HepG2 (cell line): ENCODE measurements around the gene ATP9B. TPM values are rescaled to one million over a fixed set of nuclear protein-coding genes. Genes with fewer than 3 reads are reported as not detected.

ENCODE experiments used
- ADNP ChIP-seq: sonication (generic); formaldehyde crosslinking; IDR thresholded peaks from 2 replicates; pipeline ENCODE4 v1.4.0; 2020; ENCODE audit warnings: missing genetic modification reagents
- AFF4 ChIP-seq: sonication (generic); formaldehyde crosslinking; IDR thresholded peaks from 2 replicates; pipeline ENCODE4 v1.4.0; 2020; ENCODE audit warnings: missing genetic modification reagents
- ARNT ChIP-seq: fragments of 450-650 bp; IDR thresholded peaks from 2 replicates; pipeline ENCODE4 v1.6.1; 2017
- ERF ChIP-seq: IDR thresholded peaks from 2 replicates; pipeline ENCODE4 v1.6.1; 2018; ENCODE audit warnings: missing biosample characterization, missing genetic modification reagents
- HOXA7 ChIP-seq: sonication (generic); formaldehyde crosslinking; IDR thresholded peaks from 2 replicates; pipeline ENCODE4 v1.8.1; 2022; ENCODE audit warnings: mild to moderate bottlenecking, missing genetic modification reagents, moderate library complexity
- KMT2A ChIP-seq: sonication (generic); formaldehyde crosslinking; IDR thresholded peaks from 2 replicates; pipeline ENCODE4 v1.4.0; 2020; ENCODE audit warnings: missing genetic modification reagents
- RCOR2 ChIP-seq: IDR thresholded peaks from 2 replicates; pipeline ENCODE4 v1.6.1; 2016; ENCODE audit warnings: missing biosample characterization, missing genetic modification reagents
- SUZ12 ChIP-seq: fragments of 150-350 bp; IDR thresholded peaks from 2 replicates; pipeline ENCODE4 v1.6.1; 2014; ENCODE audit warnings: low read depth, low read length
- U2AF1 ChIP-seq: fragments of 200-400 bp; formaldehyde crosslinking; optimal IDR thresholded peaks from 2 replicates; pipeline ENCODE3; 2017; ENCODE audit warnings: mild to moderate bottlenecking, low read depth, low read length
- ZBTB39 ChIP-seq: sonication (generic); formaldehyde crosslinking; IDR thresholded peaks from 2 replicates; pipeline ENCODE4 v1.5.0; 2020; ENCODE audit warnings: missing genetic modification reagents
- ZBTB7A ChIP-seq: sonication (generic); formaldehyde crosslinking; IDR thresholded peaks from 2 replicates; pipeline ENCODE4 v1.8.0; 2022; ENCODE audit warnings: mild to moderate bottlenecking, missing genetic modification reagents
- ZFP82 ChIP-seq: sonication (generic); formaldehyde crosslinking; IDR thresholded peaks from 2 replicates; pipeline ENCODE4 v1.5.1; 2020; ENCODE audit warnings: mild to moderate bottlenecking, missing genetic modification reagents, borderline replicate concordance
- ZNF143 ChIP-seq: sonication (generic); formaldehyde crosslinking; IDR thresholded peaks from 2 replicates; pipeline ENCODE4 v1.4.0; 2020; ENCODE audit warnings: missing genetic modification reagents
- ZNF264 ChIP-seq: sonication (generic); formaldehyde crosslinking; IDR thresholded peaks from 2 replicates; pipeline ENCODE4 v1.4.0; 2020; ENCODE audit warnings: missing genetic modification reagents
- ZNF776 ChIP-seq: sonication (generic); formaldehyde crosslinking; IDR thresholded peaks from 2 replicates; pipeline ENCODE4 v1.4.0; 2020; ENCODE audit warnings: mild to moderate bottlenecking, missing genetic modification reagents
- polyA plus RNA-seq, 8 experiments: library from polyadenylated mRNA; depleted of rRNA in 3 of 8; stranded (reverse) in 7 of 8; unstranded in 1 of 8; fragments of >200 nt; fragmentation: Illumina TruSeq in 4 of 8; extraction: Trizol in 4 of 8; gene quantifications; 2 replicates each; pipeline versions ENCODE4 v1.2.1 to v1.2.3, GENCODE V29; 2011 to 2016; ENCODE audit warnings: low read depth in 4 of 8, missing spikeins in 1 of 8, mixed read lengths in 1 of 8; ENCODE audit not compliant: insufficient read depth in 1 of 8
- total RNA-seq, 5 experiments: library from RNA; depleted of rRNA; stranded (reverse); fragments of >200 nt; fragmentation: Illumina TruSeq; extraction: Trizol; gene quantifications; 2 replicates each; pipeline ENCODE4 v1.2.3, GENCODE V29; 2016; ENCODE audit warnings: low read depth in 1 of 5
- TF ChIP-seq, protein P1 (sequence below): sonication (generic); formaldehyde crosslinking; IDR thresholded peaks from 2 replicates; pipeline ENCODE4 v1.8.0; 2022; ENCODE audit warnings: mild to moderate bottlenecking, missing genetic modification reagents, borderline replicate concordance
- TF ChIP-seq, protein P2 (sequence below): sonication (generic); formaldehyde crosslinking; IDR thresholded peaks from 2 replicates; pipeline ENCODE4 v1.8.1; 2023; ENCODE audit warnings: mild to moderate bottlenecking, missing genetic modification reagents
- TF ChIP-seq, protein P3 (sequence below): sonication (generic); formaldehyde crosslinking; IDR thresholded peaks from 2 replicates; pipeline ENCODE4 v1.4.0; 2020; ENCODE audit warnings: missing genetic modification reagents
- TF ChIP-seq, protein P4 (sequence below): sonication (generic); formaldehyde crosslinking; IDR thresholded peaks from 2 replicates; pipeline ENCODE4 v1.4.0; 2020; ENCODE audit warnings: mild to moderate bottlenecking, missing genetic modification reagents

ATP9B gene
- total and polyA plus RNA-seq, 2 of the 13 experiments (the other 11 are each of a cell fraction or from before 2014, with no cell fraction given) = 10.8 to 11.3 TPM

- TF ChIP-seq HOXA7 (CRISPR knock-in tag) (no peak), SUZ12 (no peak), ERF (no peak), RCOR2 (CRISPR knock-in tag) (no peak), ZNF776 (CRISPR knock-in tag) (peak; percentile 82; the same call in 1 of the 2 replicates), ZNF143 (CRISPR knock-in tag) (no peak), KMT2A (peak; percentile 65), ZFP82 (CRISPR knock-in tag) (no peak), ZBTB39 (peak; percentile 12; the same call in 1 of the 2 replicates), ARNT (no peak), AFF4 (no peak), ADNP (CRISPR knock-in tag) (no peak; the same call in 1 of the 2 replicates), ZBTB7A (CRISPR knock-in tag) (no peak), ZNF264 (no peak), U2AF1 (peak; percentile 60)
- TF ChIP-seq, protein P1, sequence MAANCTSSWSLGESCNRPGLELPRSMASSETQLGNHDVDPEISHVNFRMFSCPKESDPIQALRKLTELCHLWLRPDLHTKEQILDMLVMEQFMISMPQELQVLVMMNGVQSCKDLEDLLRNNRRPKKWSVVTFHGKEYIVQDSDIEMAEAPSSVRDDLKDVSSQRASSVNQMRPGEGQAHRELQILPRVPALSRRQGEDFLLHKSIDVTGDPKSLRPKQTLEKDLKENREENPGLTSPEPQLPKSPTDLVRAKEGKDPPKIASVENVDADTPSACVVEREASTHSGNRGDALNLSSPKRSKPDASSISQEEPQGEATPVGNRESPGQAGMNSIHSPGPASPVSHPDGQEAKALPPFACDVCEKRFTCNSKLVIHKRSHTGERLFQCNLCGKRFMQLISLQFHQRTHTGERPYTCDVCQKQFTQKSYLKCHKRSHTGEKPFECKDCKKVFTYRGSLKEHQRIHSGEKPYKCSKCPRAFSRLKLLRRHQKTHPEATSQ = no peak
- TF ChIP-seq, protein P2, sequence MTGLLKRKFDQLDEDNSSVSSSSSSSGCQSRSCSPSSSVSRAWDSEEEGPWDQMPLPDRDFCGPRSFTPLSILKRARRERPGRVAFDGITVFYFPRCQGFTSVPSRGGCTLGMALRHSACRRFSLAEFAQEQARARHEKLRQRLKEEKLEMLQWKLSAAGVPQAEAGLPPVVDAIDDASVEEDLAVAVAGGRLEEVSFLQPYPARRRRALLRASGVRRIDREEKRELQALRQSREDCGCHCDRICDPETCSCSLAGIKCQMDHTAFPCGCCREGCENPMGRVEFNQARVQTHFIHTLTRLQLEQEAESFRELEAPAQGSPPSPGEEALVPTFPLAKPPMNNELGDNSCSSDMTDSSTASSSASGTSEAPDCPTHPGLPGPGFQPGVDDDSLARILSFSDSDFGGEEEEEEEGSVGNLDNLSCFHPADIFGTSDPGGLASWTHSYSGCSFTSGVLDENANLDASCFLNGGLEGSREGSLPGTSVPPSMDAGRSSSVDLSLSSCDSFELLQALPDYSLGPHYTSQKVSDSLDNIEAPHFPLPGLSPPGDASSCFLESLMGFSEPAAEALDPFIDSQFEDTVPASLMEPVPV (CRISPR knock-in tag) = no peak
- TF ChIP-seq, protein P3, sequence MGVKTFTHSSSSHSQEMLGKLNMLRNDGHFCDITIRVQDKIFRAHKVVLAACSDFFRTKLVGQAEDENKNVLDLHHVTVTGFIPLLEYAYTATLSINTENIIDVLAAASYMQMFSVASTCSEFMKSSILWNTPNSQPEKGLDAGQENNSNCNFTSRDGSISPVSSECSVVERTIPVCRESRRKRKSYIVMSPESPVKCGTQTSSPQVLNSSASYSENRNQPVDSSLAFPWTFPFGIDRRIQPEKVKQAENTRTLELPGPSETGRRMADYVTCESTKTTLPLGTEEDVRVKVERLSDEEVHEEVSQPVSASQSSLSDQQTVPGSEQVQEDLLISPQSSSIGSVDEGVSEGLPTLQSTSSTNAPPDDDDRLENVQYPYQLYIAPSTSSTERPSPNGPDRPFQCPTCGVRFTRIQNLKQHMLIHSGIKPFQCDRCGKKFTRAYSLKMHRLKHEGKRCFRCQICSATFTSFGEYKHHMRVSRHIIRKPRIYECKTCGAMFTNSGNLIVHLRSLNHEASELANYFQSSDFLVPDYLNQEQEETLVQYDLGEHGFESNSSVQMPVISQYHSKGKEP (CRISPR knock-in tag) = no peak
- TF ChIP-seq, protein P4, sequence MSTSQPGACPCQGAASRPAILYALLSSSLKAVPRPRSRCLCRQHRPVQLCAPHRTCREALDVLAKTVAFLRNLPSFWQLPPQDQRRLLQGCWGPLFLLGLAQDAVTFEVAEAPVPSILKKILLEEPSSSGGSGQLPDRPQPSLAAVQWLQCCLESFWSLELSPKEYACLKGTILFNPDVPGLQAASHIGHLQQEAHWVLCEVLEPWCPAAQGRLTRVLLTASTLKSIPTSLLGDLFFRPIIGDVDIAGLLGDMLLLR = no peak; the same call in 1 of the 2 replicates
Observed at GRCh38 chr18:79068937-79069716, at the start of gene ATP9B (continued).
